B cell (primary cell): ENCODE data around the gene DSCAML1. TPM values are rescaled to one million over a fixed set of nuclear protein-coding genes. Genes with fewer than 3 reads are reported as not detected.

ENCODE experiments used
- ATAC-seq: fragments of 200-7000 bp; cut with Tn5 transposase; one replicate; pipeline ENCODE4 v1.10.0; 2021; ENCODE audit warnings: low read depth, mild to moderate bottlenecking, moderate number of reproducible peaks, moderate library complexity
- CTCF ChIA-PET: fragments of 350-600 bp; sonication (Branson Sonifier 250); formaldehyde crosslinking; loops from one replicate; lab custom pipeline; 2021; ENCODE audit warnings: antibody characterized with exemption, inconsistent platforms; lab: Charles Lee
- POLR2A ChIA-PET: fragments of 350-600 bp; sonication (Branson Sonifier 250); formaldehyde crosslinking; loops from one replicate; lab custom pipeline; 2021; ENCODE audit warnings: antibody characterized with exemption; lab: Charles Lee
- DNase-seq: peaks from one replicate; pipeline ENCODE4 v3.0.0; 2013
- H2AFZ ChIP-seq: 2 replicates; pipeline ENCODE4 v1.6.1; 2012; ENCODE audit warnings: mild to moderate bottlenecking, low read depth, low read length; ENCODE audit not compliant: insufficient read depth, poor library complexity, severe bottlenecking
- H3K27ac ChIP-seq, 2 donors: 1 replicate in 1 of 2; 2 replicates in 1 of 2; pipeline ENCODE4 v1.5.1; 2012 to 2013; ENCODE audit warnings: low read length in 2 of 2, mild to moderate bottlenecking in 2 of 2, moderate library complexity in 1 of 2
- H3K27me3 ChIP-seq, 4 experiments: fragments of 200-600 bp in 1 of 4; sonication (generic) in 1 of 4; replicated peaks in 1 of 4; 1 replicate in 2 of 4; 2 replicates in 2 of 4; pipeline versions ENCODE4 v1.6.1 to v1.7.0; 2013 to 2016; ENCODE audit warnings: low read length in 3 of 4, mild to moderate bottlenecking in 2 of 4, mixed read lengths in 1 of 4, moderate library complexity in 1 of 4; ENCODE audit not compliant: insufficient read depth in 4 of 4, control insufficient read depth in 3 of 4; ENCODE audit errors: control extremely low read depth in 1 of 4
- H3K36me3 ChIP-seq, 2 experiments: replicated peaks in 1 of 2; 1 replicate in 1 of 2; 2 replicates in 1 of 2; pipeline versions ENCODE4 v1.6.1 to v1.7.1; 2013; ENCODE audit warnings: low read length in 1 of 2; ENCODE audit not compliant: insufficient read depth in 2 of 2, control insufficient read depth in 1 of 2; ENCODE audit errors: control extremely low read depth in 1 of 2, extremely low read depth in 1 of 2
- H3K4me1 ChIP-seq, 2 donors: fragments of 200-600 bp in 1 of 2; sonication (generic) in 1 of 2; 1 replicate in 1 of 2; 2 replicates in 1 of 2; pipeline versions ENCODE4 v1.5.1 to v1.6.1; 2013 to 2017; ENCODE audit warnings: low read length in 2 of 2; ENCODE audit not compliant: control insufficient read depth in 2 of 2, insufficient read depth in 2 of 2
- H3K4me2 ChIP-seq: replicated peaks from 2 replicates; pipeline ENCODE3; 2012; ENCODE audit warnings: mild to moderate bottlenecking, low read depth, low read length; ENCODE audit not compliant: poor library complexity, severe bottlenecking
- H3K4me3 ChIP-seq, 5 experiments: fragments of 200-600 bp in 1 of 5; sonication (generic) in 1 of 5; 1 replicate in 3 of 5; 2 replicates in 2 of 5; pipeline versions ENCODE4 v1.5.1 to v1.7.0; 2011 to 2016; ENCODE audit warnings: low read length in 4 of 5, mild to moderate bottlenecking in 4 of 5, low read depth in 2 of 5, control low read depth in 1 of 5, moderate library complexity in 1 of 5; ENCODE audit not compliant: insufficient read depth in 1 of 5; ENCODE audit errors: control extremely low read depth in 1 of 5, extremely low read depth in 1 of 5
- H3K79me2 ChIP-seq: fragments of 200-600 bp; sonication (generic); one replicate; pipeline ENCODE4 v1.6.0; 2016; ENCODE audit warnings: low read length; ENCODE audit not compliant: control insufficient read depth, insufficient read depth
- H3K9ac ChIP-seq: fragments of 200-600 bp; sonication (generic); 2 replicates; pipeline ENCODE4 v1.6.1; 2017; ENCODE audit warnings: mild to moderate bottlenecking, low read length, moderate library complexity
- H3K9me3 ChIP-seq, 3 donors: one replicate each; pipeline versions ENCODE4 v1.6.1 to v1.7.1; 2013; ENCODE audit warnings: low read length in 2 of 3; ENCODE audit not compliant: control insufficient read depth in 2 of 3, insufficient read depth in 1 of 3; ENCODE audit errors: control extremely low read depth in 1 of 3
- H4K20me1 ChIP-seq: 2 replicates; pipeline ENCODE4 v1.6.0; 2012; ENCODE audit warnings: mild to moderate bottlenecking, low read length; ENCODE audit not compliant: insufficient read depth, control insufficient read depth, poor library complexity, severe bottlenecking
- H3K27ac Mint-ChIP-seq: one replicate; pipeline ENCODE4 v1.8.0; 2021; ENCODE audit warnings: mixed read lengths
- H3K27me3 Mint-ChIP-seq: one replicate; pipeline ENCODE4 v1.8.0; 2021; ENCODE audit warnings: mixed read lengths
- H3K4me1 Mint-ChIP-seq: one replicate; pipeline ENCODE4 v1.8.0; 2021; ENCODE audit warnings: mixed read lengths
- H3K4me3 Mint-ChIP-seq: one replicate; pipeline ENCODE4 v1.8.0; 2021; ENCODE audit warnings: mixed read lengths
- H3K9me3 Mint-ChIP-seq: one replicate; pipeline ENCODE4 v1.8.0; 2022; ENCODE audit warnings: mixed read lengths; ENCODE audit not compliant: insufficient read depth
- CTCF ChIP-seq: fragments of 200-600 bp; IDR thresholded peaks from one replicate; pipeline ENCODE4 v1.8.0; 2022; ENCODE audit warnings: antibody characterized with exemption, mild to moderate bottlenecking
- EZH2 ChIP-seq: IDR thresholded peaks from 2 replicates; pipeline ENCODE4 v1.6.1; 2012; ENCODE audit warnings: borderline replicate concordance, low read depth, mild to moderate bottlenecking, moderate library complexity, low read length; ENCODE audit not compliant: insufficient read depth, poor library complexity, severe bottlenecking
- WGBS: methylation state at CpG from one replicate; pipeline ENCODE4 v1.1.5; 2013; ENCODE audit warnings: missing lambda C conversion rate; ENCODE audit not compliant: insufficient coverage; 5-methylcytosine and 5-hydroxymethylcytosine counted together
- intact Hi-C: fragments of 100-400 bp; cut with micrococcal nuclease; formaldehyde crosslinking; loops from one replicate; pipeline ENCODE4 v1.10.0; 2022
- polyA plus RNA-seq: library from polyadenylated mRNA; depleted of rRNA; stranded (reverse); fragments of >200 nt; gene quantifications from 2 replicates; pipeline ENCODE4 v1.2.3, GENCODE V29; 2012
- total RNA-seq, 2 donors: library from RNA; stranded (reverse); fragments of 120-200 nt in 1 of 2; gene quantifications; 1 replicate in 1 of 2; 2 replicates in 1 of 2; pipeline versions ENCODE4 v1.2.3 to v1.2.4, GENCODE V29; 2013 to 2022

The DSCAML1 gene
- total and polyA plus RNA-seq, 2 donors (not counting 1 experiment from before 2014, with no cell fraction given), result 1.2 to 6.2 TPM

- ATAC-seq, result no peak
- intact Hi-C loops, result no loop called here
- no peaks in the 10 kb centered on the region for H3K9me3 Mint-ChIP-seq
- no peak for DNase-seq
- TF ChIP-seq CTCF (no peak), EZH2 (no peak)
- POLR2A ChIA-PET, result no interaction called here
- CTCF ChIA-PET, result no interaction called here
- H3K4me2 ChIP-seq, result no peak overlapping the region
- no peaks in the 10 kb centered on the region for H3K4me1 Mint-ChIP-seq
- no peaks in the 10 kb centered on the region for H3K4me1 ChIP-seq
- H3K4me3 ChIP-seq, result no peak overlapping the region
- no peaks in the 10 kb centered on the region for H4K20me1 ChIP-seq
- no peaks in the 10 kb centered on the region for H3K27me3 ChIP-seq
- no peak overlapping the region for H3K27ac Mint-ChIP-seq
- H3K4me3 Mint-ChIP-seq, result no peak overlapping the region
- H3K36me3 ChIP-seq, result peaks cover 0 to 67% of the 10 kb centered on the region in 2 experiments
- H3K79me2 ChIP-seq, result no peaks in the 10 kb centered on the region
- no peak overlapping the region for H2AFZ ChIP-seq
- H3K27me3 Mint-ChIP-seq, result no peaks in the 10 kb centered on the region
- no peak overlapping the region for H3K9ac ChIP-seq
- H3K27ac ChIP-seq, result no peak overlapping the region
- no CpG with 5 or more reads among the region's 8 CpGs for WGBS
- H3K9me3 ChIP-seq, result peaks cover 0 to 10% (median 0%) of the 10 kb centered on the region in 3 donors
Measured at GRCh38 chr11:117392979-117393378, 404.0 kb downstream of the DSCAML1 start.

GRCh38 chr11:117392001-117392690 is 404.9 kb downstream of the DSCAML1 start:
- no peaks in the 10 kb centered on the region for H3K27me3 ChIP-seq
- no peak overlapping the region for H3K4me3 Mint-ChIP-seq
- H3K4me1 Mint-ChIP-seq, result no peaks in the 10 kb centered on the region
- DNase-seq (no peak), ATAC-seq (no peak)
- no peak overlapping the region for H3K4me3 ChIP-seq
- TF ChIP-seq CTCF, result no peak
- no peak for TF ChIP-seq EZH2
- H3K4me2 ChIP-seq, result no peak overlapping the region
- peaks cover 0 to 67% of the 10 kb centered on the region in 2 experiments for H3K36me3 ChIP-seq
- H3K9me3 ChIP-seq, result peaks cover 0 to 6% (median 0%) of the 10 kb centered on the region in 3 donors
- H3K79me2 ChIP-seq, result no peaks in the 10 kb centered on the region
- no peaks in the 10 kb centered on the region for H4K20me1 ChIP-seq
- H3K9me3 Mint-ChIP-seq, result no peaks in the 10 kb centered on the region
- no peaks in the 10 kb centered on the region for H3K4me1 ChIP-seq
- H3K27me3 Mint-ChIP-seq, result no peaks in the 10 kb centered on the region
- H3K27ac Mint-ChIP-seq, result no peak overlapping the region
- no peak overlapping the region for H3K9ac ChIP-seq
- WGBS, result 95% methylated on average over 11 of the region's 12 CpGs
- POLR2A ChIA-PET, result no interaction called here
- no peak overlapping the region for H3K27ac ChIP-seq
- no peak overlapping the region for H2AFZ ChIP-seq
- intact Hi-C loops, result no loop called here
- CTCF ChIA-PET, result interaction anchor here (0.7 kb wide), 1 partner anchor 427 kb away, joined by 3 read pairs; no protein-coding TSS in a partner anchor
